GM13977 (cell line): Measurements from ENCODE around the gene RAMAC.
A peak's percentile ranks its signal among the peaks of the same experiment; 100 is the strongest.

ENCODE experiments used
- DNase-seq: peaks from one replicate; pipeline ENCODE4 v3.0.0; 2012; ENCODE audit warnings: low spot score
- in situ Hi-C: fragments of 300-500 bp; cut with MboI; formaldehyde crosslinking; loops from one replicate; pipeline ENCODE4 v1.12.0; 2022; ENCODE audit warnings: low sequenced_read_pairs, low pct_unique_long_range_greater_than_20kb, mixed read lengths, inconsistent platforms; ENCODE audit not compliant: unreplicated experiment
- TF ChIP-seq, protein P1 (sequence below): IDR thresholded peaks from 2 replicates; pipeline ENCODE4 v1.5.1; 2012; ENCODE audit warnings: mild to moderate bottlenecking, control low read depth; ENCODE audit not compliant: insufficient read depth; ENCODE audit errors: extremely low read depth, missing control alignments

The RAMAC gene

DNA sequence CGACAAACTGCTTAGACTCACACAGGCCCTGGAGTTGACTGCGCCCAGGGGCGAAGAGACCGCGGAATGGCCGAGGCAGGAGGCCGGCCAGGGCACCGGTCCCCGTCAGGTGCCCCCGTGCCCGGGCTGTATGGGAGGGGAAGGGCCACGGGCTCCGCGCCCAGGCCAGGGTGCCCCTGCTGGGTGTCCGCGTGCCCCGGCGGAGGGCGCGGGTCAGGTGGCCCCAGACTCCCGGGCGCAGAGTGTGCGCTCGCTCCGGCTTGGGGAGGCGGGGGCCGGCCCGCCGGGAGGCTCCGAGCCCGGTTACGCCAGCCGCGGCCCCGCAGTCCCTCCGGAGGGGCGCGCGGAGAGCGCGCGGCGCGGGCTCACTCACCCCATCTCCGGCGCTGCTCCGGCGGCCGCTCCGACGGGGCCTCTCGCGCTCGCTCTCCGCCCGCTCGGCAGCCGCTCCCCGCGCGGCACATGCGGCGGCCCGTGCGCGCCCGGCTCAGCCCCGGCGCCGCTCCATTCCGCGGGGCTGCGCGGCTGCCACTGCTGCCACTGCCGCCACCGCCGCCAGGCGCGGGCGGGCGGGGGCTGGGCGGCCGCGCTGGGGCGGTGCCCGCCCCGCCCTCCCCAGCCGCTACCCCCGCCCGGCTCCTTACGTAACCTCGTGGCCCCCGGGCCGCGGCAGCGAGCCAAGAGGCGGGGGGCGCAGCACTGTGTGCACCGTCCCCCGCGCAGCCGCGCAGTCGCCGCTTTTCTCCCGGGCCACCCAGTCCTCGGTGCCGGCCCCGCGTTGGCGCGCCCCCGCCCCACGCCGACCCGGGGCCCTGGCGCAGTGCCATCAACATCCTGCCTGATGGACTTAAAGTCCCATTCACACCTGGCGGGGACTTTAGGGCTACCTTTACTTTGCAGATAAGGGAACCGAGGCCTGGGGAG is 33.6 kb upstream of the RAMAC start, which contains the start of gene HOMER2:
HOMER2 (minus strand) TSS at position 563 of the 924 bp plus-strand sequence; CDS start at position 378, 185 bp downstream.
- in situ Hi-C loops, result loop anchor here (25.0 kb wide), 1 partner anchor 390 kb away; no protein-coding TSS in a partner anchor
- TF ChIP-seq, protein P1, sequence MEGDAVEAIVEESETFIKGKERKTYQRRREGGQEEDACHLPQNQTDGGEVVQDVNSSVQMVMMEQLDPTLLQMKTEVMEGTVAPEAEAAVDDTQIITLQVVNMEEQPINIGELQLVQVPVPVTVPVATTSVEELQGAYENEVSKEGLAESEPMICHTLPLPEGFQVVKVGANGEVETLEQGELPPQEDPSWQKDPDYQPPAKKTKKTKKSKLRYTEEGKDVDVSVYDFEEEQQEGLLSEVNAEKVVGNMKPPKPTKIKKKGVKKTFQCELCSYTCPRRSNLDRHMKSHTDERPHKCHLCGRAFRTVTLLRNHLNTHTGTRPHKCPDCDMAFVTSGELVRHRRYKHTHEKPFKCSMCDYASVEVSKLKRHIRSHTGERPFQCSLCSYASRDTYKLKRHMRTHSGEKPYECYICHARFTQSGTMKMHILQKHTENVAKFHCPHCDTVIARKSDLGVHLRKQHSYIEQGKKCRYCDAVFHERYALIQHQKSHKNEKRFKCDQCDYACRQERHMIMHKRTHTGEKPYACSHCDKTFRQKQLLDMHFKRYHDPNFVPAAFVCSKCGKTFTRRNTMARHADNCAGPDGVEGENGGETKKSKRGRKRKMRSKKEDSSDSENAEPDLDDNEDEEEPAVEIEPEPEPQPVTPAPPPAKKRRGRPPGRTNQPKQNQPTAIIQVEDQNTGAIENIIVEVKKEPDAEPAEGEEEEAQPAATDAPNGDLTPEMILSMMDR, result no peak
- DNase-seq, result peak; percentile 52

DNA sequence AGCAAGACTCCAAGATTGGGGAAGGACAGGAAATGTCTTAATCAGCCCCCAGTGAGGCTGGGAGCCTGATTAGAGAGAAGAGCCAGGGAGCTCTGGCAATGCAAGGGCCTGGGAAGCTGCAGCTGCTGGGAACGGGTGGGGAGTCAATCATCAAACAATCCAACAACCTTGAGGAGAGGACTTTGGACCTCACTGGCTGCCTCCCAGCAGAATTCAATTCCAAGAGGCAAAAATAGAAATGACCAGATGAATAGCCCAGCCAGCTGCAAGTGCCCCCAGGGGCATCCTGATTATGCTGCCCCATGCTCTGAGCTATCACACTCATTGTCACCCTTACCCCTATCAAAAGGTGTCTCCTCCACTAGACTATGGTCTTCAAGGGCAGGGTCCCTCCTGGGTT is 27.4 kb upstream of the RAMAC start:
- TF ChIP-seq, protein P1, result no peak
- no peak for DNase-seq
- in situ Hi-C loops, result loop anchor here (25.0 kb wide), 1 partner anchor 396 kb away; no protein-coding TSS in a partner anchor

DNA sequence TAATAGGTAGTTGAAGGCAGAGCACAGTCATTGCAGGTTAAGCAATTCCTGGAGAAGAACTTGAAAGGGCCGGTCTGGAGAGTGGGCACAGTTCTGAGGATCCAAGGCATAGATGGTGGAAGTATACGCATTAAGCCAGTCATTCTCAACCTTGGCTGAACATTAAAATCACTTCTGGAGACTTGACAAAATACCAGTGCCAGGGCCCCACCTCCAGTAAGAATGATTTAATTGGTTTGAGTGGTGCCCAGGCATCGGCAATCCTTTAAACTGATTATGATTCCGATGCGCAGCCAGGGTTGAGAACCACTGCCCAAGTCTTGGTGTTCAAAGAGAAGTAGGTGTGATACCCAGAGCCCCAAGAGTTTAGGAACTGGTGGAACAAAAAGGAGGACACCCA is 26.6 kb upstream of the RAMAC start:
- TF ChIP-seq, protein P1, result no peak
- no peak for DNase-seq
- in situ Hi-C loops, result loop anchor here (25.0 kb wide), 1 partner anchor 397 kb away; no protein-coding TSS in a partner anchor

DNA sequence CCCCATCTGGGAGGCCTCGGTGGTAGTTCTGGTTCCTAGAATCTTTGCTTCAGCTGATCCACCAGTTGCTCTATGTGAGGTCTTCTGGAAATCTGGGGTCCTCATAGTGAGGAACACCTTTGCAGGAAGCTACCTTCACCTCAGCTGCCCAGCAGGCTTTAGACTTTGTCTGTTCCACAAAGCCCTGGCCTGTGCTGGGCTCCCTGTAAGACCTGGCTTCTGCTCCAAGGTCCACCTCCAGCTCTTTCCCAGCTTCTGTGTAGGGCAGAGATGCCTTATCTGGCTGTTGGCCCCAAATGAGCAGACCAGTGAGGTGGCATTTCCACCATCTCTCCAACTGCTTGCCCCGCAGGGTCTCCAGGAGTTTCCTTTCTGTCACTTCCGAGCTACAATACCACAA is 25.2 kb upstream of the RAMAC start:
- no peak for DNase-seq
- TF ChIP-seq, protein P1, result no peak
- in situ Hi-C loops, result loop anchor here (25.0 kb wide), 1 partner anchor 398 kb away; no protein-coding TSS in a partner anchor

DNA sequence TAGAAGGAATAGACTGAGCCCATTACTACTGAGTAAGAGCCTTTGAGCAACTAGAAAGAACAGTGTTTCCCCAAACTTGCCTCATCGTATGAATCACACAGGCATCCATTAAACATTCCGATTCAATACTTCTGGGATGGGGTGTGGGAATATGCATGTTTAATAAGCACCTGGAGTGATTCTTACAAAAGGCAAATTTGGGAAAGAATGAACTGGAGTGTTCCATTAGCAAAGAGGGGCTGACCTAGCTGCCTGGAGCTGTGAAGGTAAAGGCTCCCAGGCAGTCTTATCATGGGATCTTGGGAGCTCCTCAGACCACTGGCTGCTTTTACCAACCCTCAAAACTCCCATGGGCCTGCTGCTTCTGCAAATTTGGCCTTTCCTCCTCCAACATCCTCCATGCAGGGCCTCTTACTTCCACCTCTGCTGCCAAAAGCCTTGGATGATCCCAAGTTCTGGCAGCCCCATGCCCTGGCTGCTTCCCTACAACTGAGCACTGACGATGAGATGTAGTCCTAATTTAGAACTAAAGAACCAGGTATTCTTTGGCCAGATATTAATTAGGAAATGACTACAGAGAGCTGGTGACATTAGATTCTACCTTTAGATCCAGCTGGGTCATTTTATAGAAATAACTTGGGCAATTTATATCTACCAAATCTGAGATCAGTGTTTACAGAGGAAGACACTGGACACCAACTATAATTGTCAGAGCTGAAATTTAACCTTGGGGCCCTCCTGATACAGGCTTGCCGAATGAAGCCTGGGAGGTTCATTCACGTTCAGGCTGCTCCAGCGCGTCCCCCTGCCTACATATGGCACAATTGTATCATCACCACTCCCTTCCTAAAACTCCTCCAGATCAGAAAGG is 22.3 kb upstream of the RAMAC start:
- TF ChIP-seq, protein P1, result no peak
- in situ Hi-C loops, result loop anchor here (25.0 kb wide), 1 partner anchor 401 kb away; no protein-coding TSS in a partner anchor
- DNase-seq, result no peak

DNA sequence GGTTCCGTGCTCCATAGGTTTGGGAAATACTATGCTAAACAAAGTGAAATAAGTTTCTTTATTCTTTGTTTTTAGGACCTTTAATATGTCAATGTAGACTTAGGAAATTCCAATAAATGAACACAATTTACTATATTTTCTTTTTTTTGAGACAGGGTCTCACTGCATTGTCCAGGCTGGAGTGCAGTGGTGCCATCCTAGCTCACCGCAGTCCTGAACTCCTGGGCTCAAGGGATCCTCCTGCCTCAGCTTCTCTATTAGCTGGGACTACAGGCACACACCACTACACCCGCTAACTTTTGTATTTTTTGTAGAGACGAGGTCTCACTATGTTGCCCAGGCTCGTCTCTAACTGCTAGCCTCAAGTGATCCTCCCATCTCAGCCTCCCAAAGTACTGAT is 21.1 kb upstream of the RAMAC start:
- in situ Hi-C loops, result loop anchor here (25.0 kb wide), 1 partner anchor 403 kb away; no protein-coding TSS in a partner anchor
- TF ChIP-seq, protein P1, result no peak
- DNase-seq, result no peak
